HEK293 (cell line): ENCODE measurements around the gene KLC4.

Source experiments
- CTCF ChIA-PET: fragments of 350-600 bp; formaldehyde crosslinking; extraction: SDS; loops from one replicate; lab custom pipeline; 2021; ENCODE audit warnings: antibody characterized with exemption; lab: Yijun Ruan, JAX
- POLR2A ChIA-PET: fragments of 300-600 bp; formaldehyde crosslinking; extraction: SDS; loops from one replicate; lab custom pipeline; 2020; ENCODE audit warnings: antibody characterized with exemption, inconsistent platforms; lab: Yijun Ruan, JAX
- H3K27ac ChIP-seq: fragments of 200-500 bp; sonication (Bioruptor generic); 2 replicates; pipeline ENCODE4 v1.5.1; 2014; ENCODE audit warnings: low read depth, low read length, control low read depth, inconsistent platforms; ENCODE audit errors: extremely low read depth
- H3K36me3 ChIP-seq, 2 experiments: fragments of 200-500 bp in 1 of 2; sonication (Bioruptor generic) in 1 of 2; 1 replicate in 1 of 2; 2 replicates in 1 of 2; pipeline ENCODE4 v1.5.1; 2014 to 2017; ENCODE audit warnings: inconsistent platforms in 2 of 2, low read length in 2 of 2; ENCODE audit not compliant: control insufficient read depth in 2 of 2, insufficient read depth in 1 of 2
- H3K4me1 ChIP-seq: fragments of 200-500 bp; sonication (Bioruptor generic); 2 replicates; pipeline ENCODE4 v1.5.1; 2014; ENCODE audit warnings: mild to moderate bottlenecking, low read length, inconsistent platforms; ENCODE audit not compliant: control insufficient read depth, insufficient read depth
- H3K4me3 ChIP-seq: 2 replicates; pipeline ENCODE4 v1.5.1; 2011; ENCODE audit warnings: low read depth, mild to moderate bottlenecking, control low read depth, low read length, moderate library complexity
- H3K9me3 ChIP-seq: fragments of 200-500 bp; sonication (Bioruptor generic); 2 replicates; pipeline ENCODE4 v1.5.1; 2014; ENCODE audit warnings: low read depth, low read length, inconsistent platforms; ENCODE audit not compliant: control insufficient read depth, insufficient read depth
- GLI4 ChIP-seq: fragments of 450-650 bp; formaldehyde crosslinking; IDR thresholded peaks from 2 replicates; pipeline ENCODE4 v1.5.1; 2016; ENCODE audit warnings: missing biosample characterization, missing genetic modification characterization
- SP3 ChIP-seq: fragments of 450-650 bp; formaldehyde crosslinking; IDR thresholded peaks from 2 replicates; pipeline ENCODE4 v1.5.1; 2016; ENCODE audit warnings: missing biosample characterization, missing genetic modification characterization
- WT1 ChIP-seq: fragments of 450-650 bp; formaldehyde crosslinking; IDR thresholded peaks from 2 replicates; pipeline ENCODE4 v1.5.1; 2016; ENCODE audit warnings: missing biosample characterization, missing genetic modification characterization
- YY1 ChIP-seq: fragments of 450-650 bp; formaldehyde crosslinking; IDR thresholded peaks from 2 replicates; pipeline ENCODE4 v1.5.1; 2018; ENCODE audit warnings: missing biosample characterization, missing genetic modification characterization
- ZBTB8A ChIP-seq: fragments of 450-650 bp; formaldehyde crosslinking; IDR thresholded peaks from 2 replicates; pipeline ENCODE4 v1.5.1; 2016; ENCODE audit warnings: missing biosample characterization, missing genetic modification characterization
- ZEB2 ChIP-seq: fragments of 450-650 bp; formaldehyde crosslinking; IDR thresholded peaks from 2 replicates; pipeline ENCODE4 v1.5.1; 2016; ENCODE audit warnings: missing biosample characterization, missing genetic modification characterization
- ZFP41 ChIP-seq: fragments of 450-650 bp; formaldehyde crosslinking; IDR thresholded peaks from 2 replicates; pipeline ENCODE4 v1.5.1; 2016; ENCODE audit warnings: missing biosample characterization, missing genetic modification characterization, borderline replicate concordance
- ZNF169 ChIP-seq: fragments of 450-650 bp; formaldehyde crosslinking; IDR thresholded peaks from 2 replicates; pipeline ENCODE4 v1.5.1; 2016; ENCODE audit warnings: missing biosample characterization, missing genetic modification characterization
- ZNF24 ChIP-seq: fragments of 450-650 bp; formaldehyde crosslinking; IDR thresholded peaks from 2 replicates; pipeline ENCODE4 v1.5.1; 2016; ENCODE audit warnings: missing biosample characterization, missing genetic modification characterization
- ZNF324 ChIP-seq: fragments of 450-650 bp; formaldehyde crosslinking; IDR thresholded peaks from 2 replicates; pipeline ENCODE4 v1.5.1; 2016; ENCODE audit warnings: missing biosample characterization, missing genetic modification characterization
- ZNF37A ChIP-seq: fragments of 450-650 bp; IDR thresholded peaks from 2 replicates; pipeline ENCODE4 v1.5.1; 2018; ENCODE audit warnings: missing biosample characterization, missing genetic modification characterization
- ZNF473 ChIP-seq: fragments of 450-650 bp; formaldehyde crosslinking; IDR thresholded peaks from 2 replicates; pipeline ENCODE4 v1.5.1; 2017; ENCODE audit warnings: missing biosample characterization, missing genetic modification characterization
- ZNF530 ChIP-seq: fragments of 450-650 bp; formaldehyde crosslinking; IDR thresholded peaks from 2 replicates; pipeline ENCODE4 v1.5.1; 2016; ENCODE audit warnings: low read depth, missing biosample characterization, missing genetic modification characterization
- ZNF600 ChIP-seq: fragments of 450-650 bp; formaldehyde crosslinking; IDR thresholded peaks from 2 replicates; pipeline ENCODE4 v1.5.1; 2016; ENCODE audit warnings: missing biosample characterization, missing genetic modification characterization
- ZNF658 ChIP-seq: fragments of 450-650 bp; formaldehyde crosslinking; IDR thresholded peaks from 2 replicates; pipeline ENCODE4; 2016; ENCODE audit warnings: missing biosample characterization, missing genetic modification characterization
- ZNF664 ChIP-seq: fragments of 450-650 bp; formaldehyde crosslinking; IDR thresholded peaks from 2 replicates; pipeline ENCODE4 v1.5.1; 2016; ENCODE audit warnings: missing biosample characterization, missing genetic modification characterization
- ZNF791 ChIP-seq: fragments of 450-650 bp; formaldehyde crosslinking; IDR thresholded peaks from 2 replicates; pipeline ENCODE4 v1.5.1; 2016; ENCODE audit warnings: missing biosample characterization, missing genetic modification characterization
- ZNF837 ChIP-seq: fragments of 450-650 bp; formaldehyde crosslinking; IDR thresholded peaks from 2 replicates; pipeline ENCODE4 v1.5.1; 2016; ENCODE audit warnings: missing biosample characterization, missing genetic modification characterization
- TF ChIP-seq, protein P1 (sequence below): fragments of 450-650 bp; formaldehyde crosslinking; IDR thresholded peaks from 2 replicates; pipeline ENCODE4 v1.5.1; 2016; ENCODE audit warnings: missing biosample characterization, missing genetic modification characterization
- TF ChIP-seq, protein P2 (sequence below): fragments of 450-650 bp; formaldehyde crosslinking; IDR thresholded peaks from 2 replicates; pipeline ENCODE4 v1.5.1; 2016; ENCODE audit warnings: missing biosample characterization, missing genetic modification characterization
- TF ChIP-seq, protein P3 (sequence below): fragments of 450-650 bp; formaldehyde crosslinking; IDR thresholded peaks from 2 replicates; pipeline ENCODE4 v1.5.1; 2016; ENCODE audit warnings: missing biosample characterization, missing genetic modification characterization

KLC4 gene

DNA sequence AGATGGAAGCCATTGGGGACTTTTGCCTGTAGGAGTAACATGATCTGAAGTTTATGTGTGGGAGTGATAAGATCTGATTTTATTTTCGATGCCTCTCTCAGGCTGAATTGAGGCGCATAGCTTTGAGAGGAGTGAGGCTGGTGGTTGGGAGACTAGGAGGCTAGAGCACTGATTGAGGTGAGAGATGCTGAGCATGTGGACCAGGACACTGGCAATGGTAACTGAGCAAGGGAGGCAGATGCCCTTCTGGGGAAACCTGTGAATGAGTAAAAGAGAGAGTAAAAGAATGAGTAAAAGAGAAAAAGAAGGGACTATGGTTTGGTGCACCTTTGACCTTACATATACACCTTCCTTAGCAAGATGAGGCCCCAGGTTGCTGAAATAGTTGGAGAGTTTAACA is 35.0 kb upstream of the KLC4 start:
- TF ChIP-seq ZNF473 (tag by site-specific recombination) (no peak), ZNF837 (0 out of 2 replicates have a peak, but pooled peaks have one; percentile 3)
- Histone ChIP-seq H3K9me3 (no peaks in the 10 kb centered on the region), H3K27ac (no peak overlapping the region), H3K4me3 (no peak overlapping the region), H3K36me3 (peaks cover 71 to 79% of the 10 kb centered on the region in 2 experiments), H3K4me1 (peaks cover 9% of the 10 kb centered on the region)
- POLR2A ChIA-PET = interaction anchor here (0.9 to 9.2 kb wide), 5 partner anchors 10 to 119 kb away, joined by 3 to 66 read pairs (median 13); partner anchors contain the start of genes CUL7, KLC4, KLHDC3 and MEA1
- CTCF ChIA-PET = interaction anchor here (0.6 to 0.7 kb wide), 2 partner anchors 10 to 119 kb away, joined by 3 read pairs; no protein-coding TSS in a partner anchor

DNA sequence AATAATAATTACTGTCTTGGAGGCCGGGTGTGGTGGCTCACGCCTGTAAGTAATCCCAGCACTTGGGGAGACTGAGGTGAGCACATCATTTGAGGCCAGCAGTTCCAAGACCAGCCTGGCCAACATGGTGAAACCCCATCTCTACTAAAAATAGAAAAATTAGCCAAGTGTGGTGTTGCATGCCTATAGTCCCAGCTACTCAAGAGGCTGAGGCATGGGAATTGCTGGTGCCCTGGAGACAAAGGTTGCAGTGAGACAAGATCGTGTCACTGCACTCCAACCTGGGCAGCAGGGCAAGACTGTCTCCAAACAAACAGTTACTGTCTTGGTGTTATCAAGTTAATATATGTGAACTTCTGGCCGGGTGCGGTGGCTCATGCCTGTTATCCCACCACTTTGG is 33.1 kb upstream of the KLC4 start:
- TF ChIP-seq WT1 (tag by site-specific recombination) = no peak
- TF ChIP-seq, all 188 proteins: peak for 0
- no peaks in the 10 kb centered on the region for H3K4me1 ChIP-seq
- peaks cover 69 to 73% of the 10 kb centered on the region in 2 experiments for H3K36me3 ChIP-seq
- H3K9me3 ChIP-seq = no peaks in the 10 kb centered on the region
- no peak overlapping the region for H3K27ac ChIP-seq
- H3K4me3 ChIP-seq = no peak overlapping the region
- POLR2A ChIA-PET = interaction anchor here (1.1 to 9.2 kb wide), 4 partner anchors 9 to 27 kb away, joined by 3 to 66 read pairs (median 12); partner anchors contain the start of genes CUL7, KLHDC3 and MEA1
- CTCF ChIA-PET = interaction anchor here (0.6 to 1.2 kb wide), 6 partner anchors 10 to 1052 kb away, joined by 3 to 5 read pairs (median 3); no protein-coding TSS in a partner anchor

DNA sequence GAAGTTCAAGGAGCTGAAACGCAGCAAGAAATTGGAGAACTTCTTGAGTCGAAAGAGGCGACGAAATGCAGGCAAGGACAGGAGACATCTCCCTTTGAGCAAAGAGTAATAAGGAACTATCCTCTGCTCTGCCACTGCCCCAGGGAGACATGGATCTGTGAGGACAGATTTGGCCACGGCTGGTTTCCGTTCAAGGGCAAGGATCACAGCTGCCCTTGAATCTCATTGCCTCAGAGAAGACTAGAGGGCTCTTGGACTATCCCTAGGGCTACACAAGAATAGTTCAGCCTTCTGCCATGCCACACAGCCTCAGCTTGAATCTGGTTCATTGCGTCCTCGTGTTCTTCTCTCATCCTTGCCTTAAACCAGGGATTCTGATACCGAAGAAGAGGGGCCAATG is 30.3 kb upstream of the KLC4 start:
- Histone ChIP-seq H3K4me3 (no peak overlapping the region), H3K4me1 (no peaks in the 10 kb centered on the region), H3K9me3 (no peaks in the 10 kb centered on the region), H3K27ac (no peak overlapping the region), H3K36me3 (peaks cover 78 to 84% of the 10 kb centered on the region in 2 experiments)
- TF ChIP-seq, protein P1, sequence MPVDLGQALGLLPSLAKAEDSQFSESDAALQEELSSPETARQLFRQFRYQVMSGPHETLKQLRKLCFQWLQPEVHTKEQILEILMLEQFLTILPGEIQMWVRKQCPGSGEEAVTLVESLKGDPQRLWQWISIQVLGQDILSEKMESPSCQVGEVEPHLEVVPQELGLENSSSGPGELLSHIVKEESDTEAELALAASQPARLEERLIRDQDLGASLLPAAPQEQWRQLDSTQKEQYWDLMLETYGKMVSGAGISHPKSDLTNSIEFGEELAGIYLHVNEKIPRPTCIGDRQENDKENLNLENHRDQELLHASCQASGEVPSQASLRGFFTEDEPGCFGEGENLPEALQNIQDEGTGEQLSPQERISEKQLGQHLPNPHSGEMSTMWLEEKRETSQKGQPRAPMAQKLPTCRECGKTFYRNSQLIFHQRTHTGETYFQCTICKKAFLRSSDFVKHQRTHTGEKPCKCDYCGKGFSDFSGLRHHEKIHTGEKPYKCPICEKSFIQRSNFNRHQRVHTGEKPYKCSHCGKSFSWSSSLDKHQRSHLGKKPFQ (tag by site-specific recombination) = no peak
- TF ChIP-seq ZNF24 (no peak), YY1 (tag by site-specific recombination) (no peak), ZNF324 (tag by site-specific recombination) (no peak), ZNF791 (tag by site-specific recombination) (no peak), SP3 (no peak), ZNF37A (tag by site-specific recombination) (no peak), ZNF169 (no peak), GLI4 (tag by site-specific recombination) (no peak), ZNF664 (tag by site-specific recombination) (no peak), ZNF658 (no peak)
- ChIA-PET POLR2A (interaction anchor here (1.8 to 9.2 kb wide), 2 partner anchors 15 to 24 kb away, joined by 9 to 66 read pairs; partner anchors contain the start of genes CUL7, KLHDC3 and MEA1), CTCF (interaction anchor here (0.6 kb wide), 1 partner anchor 15 kb away, joined by 3 read pairs; the partner anchor contains the start of gene KLHDC3)

GRCh38 chr6:43032326-43032725 is 27.1 kb upstream of the KLC4 start:
- ChIA-PET POLR2A (interaction anchor here (0.6 to 5.0 kb wide), 8 partner anchors 12 to 150 kb away, joined by 4 to 22 read pairs (median 8); partner anchors contain the start of genes CUL7, KLC4, KLHDC3 and MRPL2), CTCF (interaction anchor here (0.6 to 1.2 kb wide), 2 partner anchors 44 to 128 kb away, joined by 4 read pairs; partner anchors contain the start of gene PTK7)
- H3K4me3 ChIP-seq = no peak overlapping the region
- no peaks in the 10 kb centered on the region for H3K4me1 ChIP-seq
- peaks cover 62 to 78% of the 10 kb centered on the region in 2 experiments for H3K36me3 ChIP-seq
- no peak overlapping the region for H3K27ac ChIP-seq
- TF ChIP-seq, protein P2, sequence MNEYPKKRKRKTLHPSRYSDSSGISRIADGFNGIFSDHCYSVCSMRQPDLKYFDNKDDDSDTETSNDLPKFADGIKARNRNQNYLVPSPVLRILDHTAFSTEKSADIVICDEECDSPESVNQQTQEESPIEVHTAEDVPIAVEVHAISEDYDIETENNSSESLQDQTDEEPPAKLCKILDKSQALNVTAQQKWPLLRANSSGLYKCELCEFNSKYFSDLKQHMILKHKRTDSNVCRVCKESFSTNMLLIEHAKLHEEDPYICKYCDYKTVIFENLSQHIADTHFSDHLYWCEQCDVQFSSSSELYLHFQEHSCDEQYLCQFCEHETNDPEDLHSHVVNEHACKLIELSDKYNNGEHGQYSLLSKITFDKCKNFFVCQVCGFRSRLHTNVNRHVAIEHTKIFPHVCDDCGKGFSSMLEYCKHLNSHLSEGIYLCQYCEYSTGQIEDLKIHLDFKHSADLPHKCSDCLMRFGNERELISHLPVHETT (tag by site-specific recombination) = no peak
- TF ChIP-seq ZNF600 (tag by site-specific recombination) (no peak), ZBTB8A (no peak), ZEB2 (peak; percentile 62), ZFP41 (tag by site-specific recombination) (no peak), ZNF530 (tag by site-specific recombination) (no peak)
- TF ChIP-seq, protein P3, sequence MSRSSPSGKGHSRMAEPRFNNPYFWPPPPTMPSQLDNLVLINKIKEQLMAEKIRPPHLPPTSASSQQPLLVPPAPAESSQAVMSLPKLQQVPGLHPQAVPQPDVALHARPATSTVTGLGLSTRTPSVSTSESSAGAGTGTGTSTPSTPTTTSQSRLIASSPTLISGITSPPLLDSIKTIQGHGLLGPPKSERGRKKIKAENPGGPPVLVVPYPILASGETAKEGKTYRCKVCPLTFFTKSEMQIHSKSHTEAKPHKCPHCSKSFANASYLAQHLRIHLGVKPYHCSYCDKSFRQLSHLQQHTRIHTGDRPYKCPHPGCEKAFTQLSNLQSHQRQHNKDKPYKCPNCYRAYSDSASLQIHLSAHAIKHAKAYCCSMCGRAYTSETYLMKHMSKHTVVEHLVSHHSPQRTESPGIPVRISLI (tag by site-specific recombination) = peak; percentile 57
- TF ChIP-seq, all 188 proteins: peak for 2
- no peaks in the 10 kb centered on the region for H3K9me3 ChIP-seq
